HCEC 1CT (cell line): ENCODE data around the gene ANKS1B.
"Not testable (repeated sequence)": the region's sequence is repeated elsewhere in the genome, so short reads cannot be mapped to it uniquely, and the experiment has no call there.

Experiments
- DNase-seq: peaks from one replicate; pipeline ENCODE4 v3.0.0-alpha.2; 2017

ANKS1B gene

DNA sequence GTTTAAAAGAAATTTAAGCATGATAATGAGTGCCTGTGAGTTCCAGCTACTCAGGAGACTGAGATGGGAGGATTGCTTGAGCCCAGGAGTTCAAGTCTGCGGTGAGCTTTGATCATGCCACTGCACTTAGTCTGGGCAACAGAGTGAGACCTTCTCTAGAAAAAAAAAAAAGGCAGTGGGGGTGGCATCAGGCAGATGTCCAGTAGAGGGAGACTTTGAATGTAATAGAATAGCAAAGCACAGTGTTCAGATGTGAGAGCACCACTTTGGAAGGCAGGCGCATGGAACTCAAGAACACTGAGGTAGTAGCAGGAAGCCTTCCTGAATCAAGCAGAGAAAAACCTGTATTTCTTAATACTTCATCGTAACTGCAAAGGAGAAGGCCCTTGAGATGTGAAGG is 731.7 kb downstream of the ANKS1B start:
- no peak for DNase-seq

DNA sequence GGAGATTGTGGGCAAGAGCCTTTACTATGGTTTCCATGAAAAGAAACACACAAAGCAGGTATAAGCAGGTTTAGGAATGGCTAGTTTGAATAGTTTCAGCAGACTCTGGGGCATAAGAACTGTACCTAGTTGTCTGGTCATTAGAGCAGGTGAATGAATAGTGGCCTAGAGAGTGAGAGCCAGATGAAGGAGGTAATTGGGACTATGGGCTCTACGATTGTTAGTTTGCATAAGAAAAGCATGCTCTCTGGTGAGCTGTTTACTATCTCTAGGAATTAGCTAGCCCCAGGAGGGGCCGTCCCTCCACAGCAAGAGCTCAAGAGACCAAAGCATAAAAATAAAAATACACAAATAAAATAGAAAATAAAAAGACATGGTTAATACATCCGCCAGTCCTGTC is 734.6 kb downstream of the ANKS1B start:
- DNase-seq = no peak

DNA sequence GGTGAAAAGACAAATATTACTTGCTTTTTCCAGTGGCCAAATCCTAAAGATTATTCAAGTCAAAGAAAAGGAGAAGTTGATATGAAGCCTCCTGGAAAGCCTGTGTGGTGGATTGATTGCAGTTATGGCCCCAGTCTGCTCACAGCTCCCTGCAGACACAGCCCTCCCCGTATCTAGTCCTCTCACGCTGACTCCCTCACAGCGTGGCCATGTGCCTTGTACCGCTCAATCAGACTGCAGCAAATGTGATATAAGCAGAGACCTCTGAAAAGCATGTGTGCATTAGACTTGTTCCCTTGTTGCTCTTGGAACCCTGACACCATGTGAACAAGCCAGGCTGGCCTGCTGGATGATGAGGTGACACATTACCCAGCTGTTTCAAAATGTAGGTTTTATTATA is 735.2 kb downstream of the ANKS1B start:
- DNase-seq = no peak

DNA sequence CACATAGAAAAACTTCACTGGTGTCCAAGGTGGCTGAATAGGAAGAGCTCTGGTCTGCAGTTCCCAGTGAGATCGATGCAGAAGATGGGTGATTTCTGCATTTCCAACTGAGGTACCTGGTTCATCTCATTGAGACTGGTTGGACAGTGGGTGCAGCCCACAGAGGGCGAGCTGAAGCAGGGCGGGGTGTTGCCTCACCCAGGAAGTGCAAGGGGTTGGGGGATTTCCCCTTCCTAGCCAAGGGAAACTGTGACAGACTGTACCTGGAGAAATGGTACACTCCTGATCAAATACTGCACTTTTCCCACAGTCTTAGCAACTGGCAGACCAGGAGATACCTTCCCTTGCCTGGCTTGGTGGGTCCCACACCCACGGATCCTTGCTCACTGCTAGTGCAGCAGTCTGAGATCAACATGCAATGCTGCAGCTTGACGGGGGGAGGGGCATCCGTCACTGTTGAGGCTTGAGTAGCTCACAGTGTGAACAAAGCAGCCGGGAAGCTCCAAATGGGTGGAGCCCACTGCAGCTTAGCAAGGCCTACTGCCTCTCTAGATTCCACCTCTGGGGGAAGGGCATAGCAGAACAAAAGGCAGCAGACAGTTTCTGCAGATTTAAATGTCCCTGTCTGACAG is 746.7 kb downstream of the ANKS1B start:
- not testable (repeated sequence) for DNase-seq

DNA sequence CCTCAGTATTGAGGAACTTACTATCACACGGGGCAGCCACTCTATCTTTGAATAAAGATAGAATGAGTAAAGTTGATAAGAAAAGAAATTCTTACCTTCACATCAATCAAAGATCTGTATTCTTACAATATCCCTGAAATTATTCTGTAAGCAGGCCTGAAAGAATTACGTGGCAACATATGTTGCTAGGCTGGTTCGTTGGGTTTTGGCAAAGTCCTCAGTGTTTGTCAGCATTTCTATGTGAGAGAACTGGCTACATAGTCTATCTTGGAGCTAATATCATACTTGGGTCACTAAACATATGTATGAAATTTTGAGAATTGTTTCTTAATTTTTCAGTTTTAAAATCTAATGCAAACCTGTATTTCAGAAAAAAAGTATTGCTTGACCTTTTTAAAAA is 749.4 kb downstream of the ANKS1B start:
- DNase-seq = no peak

- DNase-seq = no peak
These were observed 750.0 kb downstream of the ANKS1B start for GRCh38 chr12:99234702-99235101.

DNA sequence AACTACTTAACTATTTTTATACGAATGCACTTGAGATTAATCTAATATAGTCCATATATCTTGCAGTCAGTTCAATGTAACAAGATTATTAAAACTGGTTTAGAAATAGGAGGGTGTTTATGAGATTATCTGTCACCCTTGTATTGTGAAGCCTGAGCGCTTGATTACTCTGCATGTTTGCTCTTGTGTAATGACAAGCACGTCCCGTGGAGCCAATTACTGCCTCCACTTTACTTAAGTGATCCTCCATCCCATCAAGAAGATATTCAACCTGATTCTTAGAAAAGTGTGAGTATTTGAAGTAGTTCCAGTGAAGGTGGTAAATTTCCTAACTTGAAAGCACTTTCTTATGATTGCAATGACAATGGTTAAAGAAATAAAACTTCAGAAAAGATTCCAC is 752.4 kb downstream of the ANKS1B start:
- DNase-seq = no peak

DNA sequence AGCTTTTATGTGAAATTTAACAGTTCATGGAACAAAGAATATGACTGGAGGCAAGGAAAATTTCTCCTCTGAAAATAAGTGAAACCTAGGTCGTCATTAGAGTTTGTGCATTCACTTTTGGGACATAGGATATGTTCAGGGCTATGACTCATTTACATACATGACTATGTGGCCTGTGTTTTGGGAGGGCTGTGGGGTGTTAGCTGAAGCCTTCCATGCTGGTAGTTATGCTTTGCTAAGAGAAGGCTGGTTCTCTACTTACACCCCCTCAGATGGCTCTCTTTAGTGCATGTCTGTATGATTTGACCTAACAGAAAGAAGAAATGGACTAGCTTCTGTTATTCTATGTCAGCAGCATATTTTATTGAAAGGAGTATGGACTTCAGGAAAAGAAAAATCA is 753.7 kb downstream of the ANKS1B start:
- no peak for DNase-seq

GRCh38 chr12:99224237-99224636 is 760.5 kb downstream of the ANKS1B start:
- DNase-seq = no peak

GRCh38 chr12:99223579-99223978 is 761.2 kb downstream of the ANKS1B start:
- no peak for DNase-seq

DNA sequence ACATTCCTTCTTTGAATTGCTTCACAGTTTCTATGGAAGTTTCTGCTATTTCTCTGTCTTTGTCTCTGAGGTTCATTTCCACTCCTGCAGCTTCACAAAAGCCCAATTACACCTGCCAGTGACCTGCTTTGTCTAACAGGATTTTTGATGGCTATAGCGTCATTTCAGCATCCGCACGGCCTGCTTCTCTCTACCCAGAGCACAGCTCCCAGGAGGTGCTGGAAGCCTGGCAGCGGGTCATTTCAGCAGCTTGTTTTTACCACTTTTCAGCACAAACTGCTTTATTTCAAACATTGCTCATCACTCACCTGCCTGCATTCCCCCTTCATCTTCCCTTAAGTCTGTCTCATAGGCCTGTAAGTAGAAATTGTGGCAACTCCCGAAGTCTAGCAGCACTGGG is 771.7 kb downstream of the ANKS1B start:
- no peak for DNase-seq

DNA sequence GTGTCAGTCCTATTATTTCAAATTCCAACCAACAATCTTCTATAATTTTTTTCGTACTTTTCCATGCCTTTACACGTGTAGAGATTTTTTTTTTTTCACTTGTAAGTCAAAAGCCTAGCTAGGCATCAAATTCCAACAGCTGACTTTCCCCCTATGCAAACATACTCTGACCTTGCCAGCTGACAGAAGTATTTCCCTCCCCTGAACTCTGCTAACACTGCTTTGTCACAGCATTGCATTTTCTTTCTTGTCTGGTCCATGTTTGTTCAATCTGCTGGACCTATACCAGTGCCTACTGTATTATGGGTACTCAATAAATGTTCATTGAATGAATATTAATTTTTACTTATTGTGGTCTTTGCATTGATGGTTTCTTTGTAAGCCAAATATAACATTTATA is 772.5 kb downstream of the ANKS1B start:
- DNase-seq = no peak

DNA sequence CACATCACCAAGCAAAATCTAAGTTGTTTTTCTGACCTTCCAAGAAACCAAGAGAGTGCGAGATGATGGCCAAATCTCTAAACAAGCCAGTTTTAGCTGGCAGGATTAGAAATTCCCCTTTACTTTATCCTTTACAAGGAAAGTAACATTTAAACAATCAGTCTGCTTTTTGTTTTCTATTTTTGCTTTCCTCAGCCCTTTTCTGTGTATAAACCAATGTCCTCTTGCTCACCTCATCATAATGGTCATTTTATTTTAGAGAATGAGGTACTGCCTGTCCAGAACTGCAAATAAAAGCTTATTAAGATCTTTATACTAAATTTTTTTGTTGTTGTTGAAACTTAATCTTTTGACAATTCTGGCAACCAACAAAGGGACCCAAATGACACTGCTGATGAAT is 779.6 kb downstream of the ANKS1B start:
- DNase-seq = no peak

- no peak for DNase-seq
These were observed 782.7 kb downstream of the ANKS1B start for GRCh38 chr12:99201906-99202645.

- DNase-seq = no peak
These were observed 783.9 kb downstream of the ANKS1B start for GRCh38 chr12:99200711-99201384.

DNA sequence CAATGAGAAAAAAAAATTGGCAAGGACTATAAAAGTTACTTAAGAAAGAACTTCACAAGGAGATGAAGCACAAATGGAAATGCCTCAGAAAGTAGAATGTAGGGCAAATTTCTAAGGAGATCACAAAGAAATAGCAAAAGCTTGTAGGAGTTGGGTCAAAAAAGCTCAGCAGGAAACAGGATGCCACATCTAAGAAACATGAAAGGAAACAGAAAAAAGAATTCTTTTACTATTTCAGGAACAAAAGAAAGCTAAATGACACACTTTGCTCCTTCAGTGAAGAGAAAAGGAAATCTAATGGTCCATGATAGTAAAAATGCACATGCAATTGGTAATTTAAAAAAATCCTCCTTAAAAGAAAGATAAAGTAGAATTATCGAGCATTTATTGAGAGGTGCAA is 789.3 kb downstream of the ANKS1B start:
- DNase-seq = no peak

GRCh38 chr12:99192489-99192888 is 792.2 kb downstream of the ANKS1B start:
- DNase-seq = no peak

- no peak for DNase-seq
These were observed 807.9 kb downstream of the ANKS1B start for GRCh38 chr12:99176871-99177270.

- no peak for DNase-seq
These were observed 814.3 kb downstream of the ANKS1B start for GRCh38 chr12:99170461-99170860.

GRCh38 chr12:99170037-99170436 is 814.7 kb downstream of the ANKS1B start:
- no peak for DNase-seq

- no peak for DNase-seq
These were observed 826.8 kb downstream of the ANKS1B start for GRCh38 chr12:99157946-99158345.

DNA sequence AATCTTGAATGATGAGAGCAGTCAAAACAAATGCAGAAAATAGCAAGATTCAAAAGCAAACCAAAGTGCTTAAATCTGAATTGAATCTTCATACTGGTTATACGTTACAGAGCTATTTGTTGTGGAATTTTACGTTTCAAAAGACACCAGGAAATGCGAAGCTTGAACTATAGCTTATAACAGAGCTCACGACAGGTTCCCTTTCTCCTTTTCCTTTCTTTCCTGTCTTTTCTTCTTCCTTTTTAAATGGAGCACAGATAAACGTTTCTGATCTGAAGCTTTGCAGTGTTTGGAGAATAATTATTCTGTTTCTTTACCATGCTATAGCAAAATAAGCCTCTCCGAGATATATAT is 829.8 kb downstream of the ANKS1B start:
- no peak for DNase-seq

DNA sequence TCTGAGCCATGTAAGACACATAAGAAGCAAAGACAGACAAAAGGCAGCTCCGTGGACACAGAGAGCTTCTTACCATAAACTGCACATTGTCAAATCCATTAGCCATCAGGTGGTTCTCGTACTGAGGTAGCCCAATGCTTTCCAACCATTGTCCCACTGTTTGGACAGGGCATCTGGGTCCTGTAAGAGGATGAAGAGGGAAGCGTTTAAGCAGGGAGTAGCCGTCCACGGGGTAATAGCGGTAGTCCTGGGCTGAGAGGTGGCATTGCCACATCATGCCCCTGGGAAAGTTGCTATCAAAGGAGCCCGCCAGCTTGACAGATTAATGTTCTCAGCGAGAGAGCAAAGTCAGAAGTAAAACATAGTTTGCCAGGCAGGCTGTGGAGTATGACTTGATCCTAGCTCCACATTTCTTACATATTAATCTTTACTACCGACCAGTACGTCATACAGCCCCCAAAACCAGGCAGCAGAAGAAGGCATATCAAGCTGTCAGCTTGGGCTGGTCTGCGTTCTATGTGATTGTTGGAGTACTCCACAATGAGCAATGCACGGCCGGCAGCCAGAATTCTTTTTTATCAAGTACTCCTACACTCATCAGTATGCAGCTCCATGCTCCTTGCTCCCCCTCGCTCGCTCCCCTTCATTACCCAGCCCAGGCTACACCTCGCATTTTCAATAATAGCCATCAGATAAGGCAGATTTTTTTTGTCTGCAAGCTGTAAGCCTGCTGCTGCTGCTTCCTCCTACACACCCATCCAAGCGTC is 830.3 kb downstream of the ANKS1B start:
- no peak for DNase-seq

DNA sequence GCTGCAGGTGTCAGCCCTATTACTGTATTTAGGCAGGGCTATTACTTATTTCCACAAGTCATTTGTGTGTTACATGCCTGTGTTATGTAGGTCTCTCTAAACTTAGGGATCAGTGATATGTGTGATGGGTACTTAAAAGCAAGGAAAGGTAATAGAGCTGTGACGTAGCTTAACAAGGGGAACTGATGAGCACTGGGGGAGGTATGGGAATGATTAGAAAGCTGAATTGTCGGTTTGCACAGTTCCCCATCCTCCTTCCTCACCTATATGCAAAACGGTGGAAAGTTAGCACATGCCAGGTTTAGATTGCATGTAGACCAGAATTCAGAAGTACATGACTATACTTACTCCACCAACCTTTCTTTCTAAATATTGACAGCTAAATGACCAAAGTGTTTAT is 831.4 kb downstream of the ANKS1B start:
- no peak for DNase-seq
